Measurements from ENCODE around the gene PPP3CB.

DNA sequence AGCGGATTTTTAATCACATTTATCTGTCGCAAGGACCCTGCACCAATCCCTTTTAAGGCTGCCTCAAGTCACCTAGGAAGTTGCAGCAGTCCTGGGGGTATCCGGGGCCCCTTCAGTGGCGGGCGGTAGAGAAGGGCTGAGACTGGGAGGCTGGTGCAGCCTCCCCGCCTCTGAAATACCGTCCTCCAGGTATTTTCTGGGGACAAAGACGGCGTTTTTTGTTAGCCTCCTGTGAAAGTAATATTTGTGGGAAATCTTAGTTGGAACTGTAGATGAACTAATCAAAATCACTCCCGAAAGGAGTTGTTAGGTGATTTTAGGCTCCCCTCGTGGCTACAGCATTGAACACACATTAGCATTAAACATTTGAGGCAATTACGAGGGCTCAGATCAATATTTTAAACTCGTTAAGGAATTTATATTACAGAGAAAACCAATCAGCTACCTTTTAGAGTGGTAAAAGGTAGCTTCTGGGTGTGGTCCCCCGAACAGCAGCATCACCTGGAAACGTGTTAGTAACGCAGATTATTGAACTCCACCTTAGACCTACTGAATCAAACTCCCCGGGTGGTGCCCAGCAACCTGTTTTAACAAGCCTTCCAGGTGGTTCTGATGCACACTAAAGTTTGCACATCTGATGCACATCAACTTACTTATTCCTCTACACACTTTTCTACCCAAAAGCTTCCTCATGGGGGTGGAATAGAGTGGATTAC lies 81.4 kb downstream of the PPP3CB start:
- TF ChIP-seq, protein P1, sequence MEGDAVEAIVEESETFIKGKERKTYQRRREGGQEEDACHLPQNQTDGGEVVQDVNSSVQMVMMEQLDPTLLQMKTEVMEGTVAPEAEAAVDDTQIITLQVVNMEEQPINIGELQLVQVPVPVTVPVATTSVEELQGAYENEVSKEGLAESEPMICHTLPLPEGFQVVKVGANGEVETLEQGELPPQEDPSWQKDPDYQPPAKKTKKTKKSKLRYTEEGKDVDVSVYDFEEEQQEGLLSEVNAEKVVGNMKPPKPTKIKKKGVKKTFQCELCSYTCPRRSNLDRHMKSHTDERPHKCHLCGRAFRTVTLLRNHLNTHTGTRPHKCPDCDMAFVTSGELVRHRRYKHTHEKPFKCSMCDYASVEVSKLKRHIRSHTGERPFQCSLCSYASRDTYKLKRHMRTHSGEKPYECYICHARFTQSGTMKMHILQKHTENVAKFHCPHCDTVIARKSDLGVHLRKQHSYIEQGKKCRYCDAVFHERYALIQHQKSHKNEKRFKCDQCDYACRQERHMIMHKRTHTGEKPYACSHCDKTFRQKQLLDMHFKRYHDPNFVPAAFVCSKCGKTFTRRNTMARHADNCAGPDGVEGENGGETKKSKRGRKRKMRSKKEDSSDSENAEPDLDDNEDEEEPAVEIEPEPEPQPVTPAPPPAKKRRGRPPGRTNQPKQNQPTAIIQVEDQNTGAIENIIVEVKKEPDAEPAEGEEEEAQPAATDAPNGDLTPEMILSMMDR (IDR thresholded peaks at IDR 0.05), result peak; percentile 8
- no peak for TF ChIP-seq EZH2 (IDR thresholded peaks at IDR 0.05; ENCODE audit: borderline replicate concordance, insufficient read depth, low read depth, low read length, poor library complexity, severe bottlenecking)

All from B cell (primary cell).